Coronary artery (tissue), 2 donors: ENCODE results near the gene RASGRF1.

Source experiments
- DNase-seq: peaks from one replicate; pipeline ENCODE4 v3.0.0-alpha.2; 2017; ENCODE audit warnings: low spot score
- H3K27ac ChIP-seq, 2 donors: fragments of 200-600 bp; sonication (generic); one replicate each; pipeline ENCODE4 v1.5.1; 2016 to 2019
- H3K4me3 ChIP-seq: fragments of 200-600 bp; sonication (generic); 2 replicates; pipeline ENCODE4 v1.5.1; 2016; ENCODE audit warnings: mild to moderate bottlenecking, moderate library complexity
- CTCF ChIP-seq: fragments of 200-600 bp; sonication (generic); IDR thresholded peaks from one replicate; pipeline ENCODE4 v1.5.1; 2019; ENCODE audit warnings: antibody characterized with exemption

The RASGRF1 gene

GRCh38 chr15:79099692-79100091 is 9.1 kb upstream of the RASGRF1 start:
- Histone ChIP-seq H3K4me3 (no peak overlapping the region), H3K27ac (no peak overlapping the region)
- peak; percentile 22 for DNase-seq
- TF ChIP-seq CTCF, result no peak

GRCh38 chr15:79094611-79095021 is 4.0 kb upstream of the RASGRF1 start:
- no peak overlapping the region for H3K4me3 ChIP-seq
- peak; percentile 31 for DNase-seq
- no peak for TF ChIP-seq CTCF
- no peak overlapping the region for H3K27ac ChIP-seq

- H3K4me3 ChIP-seq, result no peak overlapping the region
- DNase-seq, result peak; percentile 12
- H3K27ac ChIP-seq, result no peak overlapping the region
- no peak for TF ChIP-seq CTCF
Observed at GRCh38 chr15:79093352-79093935, 2.9 kb upstream of the RASGRF1 start.

- no peak overlapping the region for H3K27ac ChIP-seq
- no peak for TF ChIP-seq CTCF
- H3K4me3 ChIP-seq, result no peak overlapping the region
- peak; percentile 47 for DNase-seq
Observed at GRCh38 chr15:79092382-79092781, 1.8 kb upstream of the RASGRF1 start.

GRCh38 chr15:79091204-79091867 is 756 bp upstream of the RASGRF1 start:
- no peak for TF ChIP-seq CTCF
- no peak overlapping the region for H3K27ac ChIP-seq
- H3K4me3 ChIP-seq, result peak overlapping the region; percentile 63
- DNase-seq, result peak; percentile 35

- H3K27ac ChIP-seq, result no peak overlapping the region
- TF ChIP-seq CTCF, result no peak
- peak; percentile 31 for DNase-seq
- peak overlapping the region; percentile 63 for H3K4me3 ChIP-seq
Observed at GRCh38 chr15:79089890-79090486, 592 bp downstream of the RASGRF1 start.
